Sigmoid colon (tissue), 3 donors: ENCODE data around the gene DGKD.

Source experiments
- CTCF ChIP-seq, 4 experiments: fragments of 450-650 bp in 3 of 4; fragments of 200-600 bp in 1 of 4; IDR thresholded peaks; one replicate each; pipeline ENCODE4 v1.5.1; 2016 to 2019; ENCODE audit warnings: antibody characterized with exemption in 4 of 4, mild to moderate bottlenecking in 3 of 4, moderate library complexity in 2 of 4
- POLR2A ChIP-seq, 2 donors: fragments of 450-650 bp; IDR thresholded peaks; one replicate each; pipeline ENCODE4 v1.6.1; 2016; ENCODE audit warnings: antibody characterized with exemption in 2 of 2, mild to moderate bottlenecking in 2 of 2, moderate library complexity in 2 of 2

GRCh38 chr2:233455006-233455405 lies 100.7 kb downstream of the DGKD start:
- no peak for TF ChIP-seq CTCF (IDR thresholded peaks at IDR 0.05)
- no peak for TF ChIP-seq POLR2A (IDR thresholded peaks at IDR 0.05)
